ENCODE data around the gene CBARP. TPM values are rescaled to one million over a fixed set of nuclear protein-coding genes. Genes with fewer than 3 reads are reported as not detected.

Gene CBARP
- total and polyA plus RNA-seq, 2 of the 13 experiments (the other 11 are each of a cell fraction or from before 2014, with no cell fraction given) = 1.2 to 1.4 TPM

DNA sequence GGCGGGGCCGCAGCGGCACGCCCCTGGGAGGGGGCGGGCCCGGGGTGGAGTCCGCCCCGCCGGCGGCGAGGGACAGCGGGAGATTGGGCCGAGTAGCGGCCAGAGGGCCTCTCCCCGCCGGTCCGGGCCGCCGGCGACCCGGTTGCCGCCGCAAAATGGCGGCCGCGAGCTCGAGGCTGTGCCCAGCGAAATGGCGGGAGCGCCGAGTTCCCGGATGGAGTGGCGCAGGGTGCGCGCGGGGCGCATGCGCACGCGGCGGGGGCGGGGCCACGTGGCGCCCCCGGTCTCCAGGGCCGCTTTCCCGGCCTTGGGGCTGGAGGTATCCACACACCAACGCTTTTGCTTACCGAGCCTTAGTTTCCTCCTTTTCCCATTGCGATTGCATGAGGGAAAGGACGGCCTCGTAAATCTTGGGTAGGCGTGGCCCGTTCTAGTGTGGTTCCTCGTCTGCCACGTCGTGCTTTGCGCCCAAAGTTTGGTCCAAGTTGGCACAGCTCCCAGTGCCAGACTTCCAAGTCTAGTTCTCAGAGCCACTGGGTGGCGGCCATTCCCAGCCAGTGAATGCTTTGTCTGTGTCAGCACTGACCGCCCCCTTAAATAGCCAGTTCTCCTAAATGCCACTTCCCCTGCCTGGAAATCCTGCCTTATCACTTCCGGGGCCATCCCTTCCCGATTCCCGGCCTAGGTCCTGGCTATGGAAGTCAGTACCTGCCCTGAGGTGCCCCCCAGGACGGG is 31.8 kb upstream of the CBARP start (continued):
- TF ChIP-seq ZNF468 (CRISPR knock-in tag; IDR thresholded peaks at IDR 0.05) (no peak), JUN (CRISPR knock-in tag; IDR thresholded peaks at IDR 0.05) (no peak), NCOA2 (CRISPR knock-in tag; IDR thresholded peaks at IDR 0.05) (no peak), SOX6 (IDR thresholded peaks at IDR 0.05) (no peak), SOX6 (CRISPR knock-in tag; IDR thresholded peaks at IDR 0.05) (no peak), SIN3B (IDR thresholded peaks at IDR 0.05; ENCODE audit: low read length) (peak; percentile 19; the same call in 1 of the 2 replicates), NBN (conservative IDR thresholded peaks at IDR 0.05) (no peak), NR2F2 (IDR thresholded peaks at IDR 0.05; ENCODE audit: borderline replicate concordance, low read depth) (no peak), PAWR (CRISPR knock-in tag; IDR thresholded peaks at IDR 0.05; ENCODE audit: borderline replicate concordance) (no peak), FLYWCH1 (CRISPR knock-in tag; IDR thresholded peaks at IDR 0.05) (no peak), JUND (CRISPR knock-in tag; IDR thresholded peaks at IDR 0.05) (0 out of 2 replicates have a peak, but pooled peaks have one; percentile 30), PHF5A (CRISPR knock-in tag; IDR thresholded peaks at IDR 0.05; ENCODE audit: low read depth, unreplicated experiment) (no peak), ZNF546 (CRISPR knock-in tag; conservative IDR thresholded peaks at IDR 0.05) (peak; percentile 74; the same call in 1 of the 2 replicates), PTBP1 (IDR thresholded peaks at IDR 0.05; ENCODE audit: low read depth, low read length, poor library complexity, severe bottlenecking) (no peak), TBL1XR1 (IDR thresholded peaks at IDR 0.05; ENCODE audit: borderline replicate concordance, low read length, partially characterized antibody) (no peak)
- TF ChIP-seq, protein P1, sequence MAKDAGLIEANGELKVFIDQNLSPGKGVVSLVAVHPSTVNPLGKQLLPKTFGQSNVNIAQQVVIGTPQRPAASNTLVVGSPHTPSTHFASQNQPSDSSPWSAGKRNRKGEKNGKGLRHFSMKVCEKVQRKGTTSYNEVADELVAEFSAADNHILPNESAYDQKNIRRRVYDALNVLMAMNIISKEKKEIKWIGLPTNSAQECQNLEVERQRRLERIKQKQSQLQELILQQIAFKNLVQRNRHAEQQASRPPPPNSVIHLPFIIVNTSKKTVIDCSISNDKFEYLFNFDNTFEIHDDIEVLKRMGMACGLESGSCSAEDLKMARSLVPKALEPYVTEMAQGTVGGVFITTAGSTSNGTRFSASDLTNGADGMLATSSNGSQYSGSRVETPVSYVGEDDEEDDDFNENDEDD (CRISPR knock-in tag; IDR thresholded peaks at IDR 0.05; ENCODE audit: borderline replicate concordance) = peak; percentile 94; the same call in 1 of the 2 replicates
- TF ChIP-seq, protein P2, sequence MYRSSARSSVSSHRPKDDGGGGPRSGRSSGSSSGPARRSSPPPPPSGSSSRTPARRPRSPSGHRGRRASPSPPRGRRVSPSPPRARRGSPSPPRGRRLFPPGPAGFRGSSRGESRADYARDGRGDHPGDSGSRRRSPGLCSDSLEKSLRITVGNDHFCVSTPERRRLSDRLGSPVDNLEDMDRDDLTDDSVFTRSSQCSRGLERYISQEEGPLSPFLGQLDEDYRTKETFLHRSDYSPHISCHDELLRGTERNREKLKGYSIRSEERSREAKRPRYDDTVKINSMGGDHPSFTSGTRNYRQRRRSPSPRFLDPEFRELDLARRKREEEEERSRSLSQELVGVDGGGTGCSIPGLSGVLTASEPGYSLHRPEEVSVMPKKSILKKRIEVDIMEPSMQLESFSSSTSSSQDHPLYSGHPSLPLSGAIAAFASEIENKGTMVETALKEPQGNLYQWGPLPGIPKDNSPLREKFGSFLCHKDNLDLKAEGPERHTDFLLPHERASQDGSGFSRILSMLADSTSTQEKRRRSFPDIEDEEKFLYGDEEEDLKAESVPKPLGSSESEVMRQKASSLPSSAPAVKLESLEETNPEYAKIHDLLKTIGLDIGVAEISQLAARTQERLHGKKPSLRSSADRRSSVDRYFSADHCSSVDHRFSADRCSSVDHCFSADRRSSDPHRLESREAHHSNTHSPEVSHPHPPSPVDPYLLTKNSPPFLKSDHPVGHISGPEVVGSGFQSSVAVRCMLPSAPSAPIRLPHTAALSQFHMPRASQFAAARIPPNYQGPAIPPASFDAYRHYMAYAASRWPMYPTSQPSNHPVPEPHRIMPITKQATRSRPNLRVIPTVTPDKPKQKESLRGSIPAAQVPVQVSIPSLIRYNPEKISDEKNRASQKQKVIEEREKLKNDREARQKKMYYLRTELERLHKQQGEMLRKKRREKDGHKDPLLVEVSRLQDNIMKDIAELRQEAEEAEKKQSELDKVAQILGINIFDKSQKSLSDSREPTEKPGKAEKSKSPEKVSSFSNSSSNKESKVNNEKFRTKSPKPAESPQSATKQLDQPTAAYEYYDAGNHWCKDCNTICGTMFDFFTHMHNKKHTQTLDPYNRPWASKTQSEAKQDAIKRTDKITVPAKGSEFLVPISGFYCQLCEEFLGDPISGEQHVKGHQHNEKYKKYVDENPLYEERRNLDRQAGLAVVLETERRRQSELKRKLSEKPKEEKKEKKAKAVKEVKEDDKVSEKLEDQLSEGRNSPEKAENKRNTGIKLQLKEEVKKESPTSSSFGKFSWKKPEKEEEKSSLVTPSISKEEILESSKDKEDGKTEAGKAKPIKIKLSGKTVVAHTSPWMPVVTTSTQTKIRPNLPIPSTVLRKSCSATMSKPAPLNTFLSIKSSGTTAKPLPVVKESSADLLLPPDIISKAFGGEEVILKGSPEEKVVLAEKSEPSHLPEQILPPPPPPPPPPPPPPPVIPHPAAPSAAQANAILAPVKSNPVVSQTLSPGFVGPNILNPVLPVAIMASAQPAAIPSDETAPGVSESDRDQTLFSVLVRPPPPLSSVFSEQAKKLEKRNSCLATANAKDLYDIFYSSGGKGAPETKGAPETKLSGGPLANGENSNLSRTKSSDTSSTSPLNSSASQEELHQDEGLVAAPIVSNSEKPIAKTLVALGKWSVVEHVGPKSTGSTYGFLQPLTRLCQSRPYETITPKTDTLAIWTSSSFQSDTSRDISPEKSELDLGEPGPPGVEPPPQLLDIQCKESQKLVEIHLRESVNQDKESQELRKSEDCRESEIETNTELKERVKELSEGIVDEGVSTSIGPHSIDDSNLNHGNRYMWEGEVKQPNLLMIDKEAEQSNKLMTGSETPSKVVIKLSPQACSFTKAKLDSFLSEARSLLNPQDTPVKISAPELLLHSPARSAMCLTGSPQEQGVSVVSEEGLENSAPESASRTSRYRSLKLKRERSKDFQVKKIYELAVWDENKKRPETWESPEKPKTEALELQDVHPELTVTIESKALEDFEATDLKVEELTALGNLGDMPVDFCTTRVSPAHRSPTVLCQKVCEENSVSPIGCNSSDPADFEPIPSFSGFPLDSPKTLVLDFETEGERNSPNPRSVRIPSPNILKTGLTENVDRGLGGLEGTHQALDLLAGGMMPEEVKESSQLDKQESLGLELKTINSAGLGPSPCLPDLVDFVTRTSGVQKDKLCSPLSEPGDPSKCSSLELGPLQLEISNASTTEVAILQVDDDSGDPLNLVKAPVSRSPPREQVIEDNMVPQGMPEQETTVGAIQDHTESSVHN (CRISPR knock-in tag; IDR thresholded peaks at IDR 0.05) = no peak
- TF ChIP-seq, protein P3, sequence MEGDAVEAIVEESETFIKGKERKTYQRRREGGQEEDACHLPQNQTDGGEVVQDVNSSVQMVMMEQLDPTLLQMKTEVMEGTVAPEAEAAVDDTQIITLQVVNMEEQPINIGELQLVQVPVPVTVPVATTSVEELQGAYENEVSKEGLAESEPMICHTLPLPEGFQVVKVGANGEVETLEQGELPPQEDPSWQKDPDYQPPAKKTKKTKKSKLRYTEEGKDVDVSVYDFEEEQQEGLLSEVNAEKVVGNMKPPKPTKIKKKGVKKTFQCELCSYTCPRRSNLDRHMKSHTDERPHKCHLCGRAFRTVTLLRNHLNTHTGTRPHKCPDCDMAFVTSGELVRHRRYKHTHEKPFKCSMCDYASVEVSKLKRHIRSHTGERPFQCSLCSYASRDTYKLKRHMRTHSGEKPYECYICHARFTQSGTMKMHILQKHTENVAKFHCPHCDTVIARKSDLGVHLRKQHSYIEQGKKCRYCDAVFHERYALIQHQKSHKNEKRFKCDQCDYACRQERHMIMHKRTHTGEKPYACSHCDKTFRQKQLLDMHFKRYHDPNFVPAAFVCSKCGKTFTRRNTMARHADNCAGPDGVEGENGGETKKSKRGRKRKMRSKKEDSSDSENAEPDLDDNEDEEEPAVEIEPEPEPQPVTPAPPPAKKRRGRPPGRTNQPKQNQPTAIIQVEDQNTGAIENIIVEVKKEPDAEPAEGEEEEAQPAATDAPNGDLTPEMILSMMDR (CRISPR knock-in tag; IDR thresholded peaks at IDR 0.05) = no peak; the same call in 1 of the 2 replicates
